ENCODE results near the gene C19orf25. TPM values are rescaled to one million over a fixed set of nuclear protein-coding genes. Genes with fewer than 3 reads are reported as not detected.

The C19orf25 gene
- total and polyA plus RNA-seq, 2 of the 13 experiments (the other 11 are each of a cell fraction or from before 2014, with no cell fraction given): 14.2 to 32.4 TPM

DNA sequence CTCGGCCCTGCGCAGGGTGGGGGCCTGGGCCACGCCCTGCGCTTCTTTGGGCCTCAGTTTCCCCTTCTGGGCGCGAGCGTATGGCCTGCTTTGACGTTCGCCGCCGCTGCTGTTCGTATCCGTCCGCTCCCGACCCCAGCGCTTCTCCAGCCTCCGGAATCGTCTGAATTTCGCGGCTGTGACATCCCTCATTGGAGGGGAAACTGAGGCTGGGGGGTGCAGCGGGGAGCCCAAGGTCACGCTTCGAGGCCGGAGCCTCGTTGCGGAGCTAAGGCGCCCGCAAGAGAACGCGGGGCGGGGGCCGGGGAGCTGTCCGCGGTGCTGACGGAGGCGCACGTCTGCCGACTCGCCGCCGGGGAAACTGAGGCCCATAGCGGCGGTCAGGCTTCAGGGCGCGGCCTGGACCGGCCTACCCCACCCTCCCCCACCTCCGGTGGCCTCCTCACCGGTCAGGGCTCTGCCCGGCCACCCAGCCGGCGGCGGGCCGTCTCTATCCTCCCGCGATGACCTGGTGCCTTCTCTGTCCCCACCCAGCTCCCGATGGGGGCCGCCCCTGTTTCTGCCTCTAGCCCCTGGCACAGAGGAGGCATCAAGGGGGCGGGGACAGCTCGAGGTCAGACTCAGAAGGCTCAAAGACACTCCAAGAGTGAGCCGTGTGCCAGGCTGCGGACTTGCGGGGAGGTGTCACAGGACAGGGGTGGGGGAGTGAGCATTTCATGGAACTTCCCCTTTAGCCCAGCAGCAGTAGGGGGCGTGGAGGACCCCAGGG, 32.1 kb downstream of the C19orf25 start (continued):
- TF ChIP-seq, protein P1, sequence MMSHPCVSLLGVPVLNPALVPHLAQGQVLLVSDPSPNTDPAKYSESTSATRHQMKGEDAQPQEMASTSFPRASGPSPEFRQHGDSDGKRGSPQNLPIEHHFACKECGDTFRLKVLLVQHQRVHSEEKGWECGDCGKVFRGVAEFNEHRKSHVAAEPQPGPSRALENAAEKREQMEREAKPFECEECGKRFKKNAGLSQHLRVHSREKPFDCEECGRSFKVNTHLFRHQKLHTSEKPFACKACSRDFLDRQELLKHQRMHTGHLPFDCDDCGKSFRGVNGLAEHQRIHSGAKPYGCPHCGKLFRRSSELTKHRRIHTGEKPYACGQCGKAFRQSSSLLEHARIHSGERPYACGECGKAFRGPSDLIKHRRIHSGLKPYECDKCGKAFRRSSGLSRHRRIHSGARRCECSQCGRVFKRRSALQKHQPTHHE (CRISPR knock-in tag; IDR thresholded peaks at IDR 0.05; ENCODE audit: borderline replicate concordance): no peak
- TF ChIP-seq, protein P2, sequence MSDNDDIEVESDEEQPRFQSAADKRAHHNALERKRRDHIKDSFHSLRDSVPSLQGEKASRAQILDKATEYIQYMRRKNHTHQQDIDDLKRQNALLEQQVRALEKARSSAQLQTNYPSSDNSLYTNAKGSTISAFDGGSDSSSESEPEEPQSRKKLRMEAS (IDR thresholded peaks at IDR 0.05): no peak
- TF ChIP-seq ZNF225 (CRISPR knock-in tag; IDR thresholded peaks at IDR 0.05) (0 out of 2 replicates have a peak, but pooled peaks have one; percentile 19), ZNF563 (CRISPR knock-in tag; IDR thresholded peaks at IDR 0.05) (peak; percentile 52; the same call in 1 of the 2 replicates), GZF1 (CRISPR knock-in tag; IDR thresholded peaks at IDR 0.05) (no peak), ZNF121 (CRISPR knock-in tag; IDR thresholded peaks at IDR 0.05) (no peak), SAFB2 (CRISPR knock-in tag; IDR thresholded peaks at IDR 0.05; ENCODE audit: borderline replicate concordance, low read depth) (no peak), ZSCAN9 (CRISPR knock-in tag; IDR thresholded peaks at IDR 0.05; ENCODE audit: borderline replicate concordance) (0 out of 2 replicates have a peak, but pooled peaks have one; percentile 45), RELA (CRISPR knock-in tag; IDR thresholded peaks at IDR 0.05) (no peak), ZNF260 (CRISPR knock-in tag; IDR thresholded peaks at IDR 0.05; ENCODE audit: borderline replicate concordance, low read depth) (no peak), RFX5 (IDR thresholded peaks at IDR 0.05; ENCODE audit: low read depth, low read length) (no peak), NCOA2 (CRISPR knock-in tag; IDR thresholded peaks at IDR 0.05) (0 out of 2 replicates have a peak, but pooled peaks have one; percentile 26), SIN3B (IDR thresholded peaks at IDR 0.05; ENCODE audit: low read length) (no peak), NFKB2 (CRISPR knock-in tag; IDR thresholded peaks at IDR 0.05; ENCODE audit: borderline replicate concordance) (peak; percentile 71; the same call in 1 of the 2 replicates), EHMT2 (IDR thresholded peaks at IDR 0.05; ENCODE audit: borderline replicate concordance, low read depth, low read length) (peak; percentile 84), KDM3A (CRISPR knock-in tag; IDR thresholded peaks at IDR 0.05; ENCODE audit: low read depth) (no peak), TOE1 (CRISPR knock-in tag; IDR thresholded peaks at IDR 0.05) (no peak), FOXO1 (CRISPR knock-in tag; IDR thresholded peaks at IDR 0.05) (no peak), NFIC (IDR thresholded peaks at IDR 0.05; ENCODE audit: low read length) (no peak), HDAC6 (IDR thresholded peaks at IDR 0.05; ENCODE audit: low read depth, low read length) (no peak), ZNF451 (CRISPR knock-in tag; IDR thresholded peaks at IDR 0.05) (no peak)
- TF ChIP-seq, protein P3, sequence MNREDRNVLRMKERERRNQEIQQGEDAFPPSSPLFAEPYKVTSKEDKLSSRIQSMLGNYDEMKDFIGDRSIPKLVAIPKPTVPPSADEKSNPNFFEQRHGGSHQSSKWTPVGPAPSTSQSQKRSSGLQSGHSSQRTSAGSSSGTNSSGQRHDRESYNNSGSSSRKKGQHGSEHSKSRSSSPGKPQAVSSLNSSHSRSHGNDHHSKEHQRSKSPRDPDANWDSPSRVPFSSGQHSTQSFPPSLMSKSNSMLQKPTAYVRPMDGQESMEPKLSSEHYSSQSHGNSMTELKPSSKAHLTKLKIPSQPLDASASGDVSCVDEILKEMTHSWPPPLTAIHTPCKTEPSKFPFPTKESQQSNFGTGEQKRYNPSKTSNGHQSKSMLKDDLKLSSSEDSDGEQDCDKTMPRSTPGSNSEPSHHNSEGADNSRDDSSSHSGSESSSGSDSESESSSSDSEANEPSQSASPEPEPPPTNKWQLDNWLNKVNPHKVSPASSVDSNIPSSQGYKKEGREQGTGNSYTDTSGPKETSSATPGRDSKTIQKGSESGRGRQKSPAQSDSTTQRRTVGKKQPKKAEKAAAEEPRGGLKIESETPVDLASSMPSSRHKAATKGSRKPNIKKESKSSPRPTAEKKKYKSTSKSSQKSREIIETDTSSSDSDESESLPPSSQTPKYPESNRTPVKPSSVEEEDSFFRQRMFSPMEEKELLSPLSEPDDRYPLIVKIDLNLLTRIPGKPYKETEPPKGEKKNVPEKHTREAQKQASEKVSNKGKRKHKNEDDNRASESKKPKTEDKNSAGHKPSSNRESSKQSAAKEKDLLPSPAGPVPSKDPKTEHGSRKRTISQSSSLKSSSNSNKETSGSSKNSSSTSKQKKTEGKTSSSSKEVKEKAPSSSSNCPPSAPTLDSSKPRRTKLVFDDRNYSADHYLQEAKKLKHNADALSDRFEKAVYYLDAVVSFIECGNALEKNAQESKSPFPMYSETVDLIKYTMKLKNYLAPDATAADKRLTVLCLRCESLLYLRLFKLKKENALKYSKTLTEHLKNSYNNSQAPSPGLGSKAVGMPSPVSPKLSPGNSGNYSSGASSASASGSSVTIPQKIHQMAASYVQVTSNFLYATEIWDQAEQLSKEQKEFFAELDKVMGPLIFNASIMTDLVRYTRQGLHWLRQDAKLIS (CRISPR knock-in tag; IDR thresholded peaks at IDR 0.05): no peak
- TF ChIP-seq, protein P4, sequence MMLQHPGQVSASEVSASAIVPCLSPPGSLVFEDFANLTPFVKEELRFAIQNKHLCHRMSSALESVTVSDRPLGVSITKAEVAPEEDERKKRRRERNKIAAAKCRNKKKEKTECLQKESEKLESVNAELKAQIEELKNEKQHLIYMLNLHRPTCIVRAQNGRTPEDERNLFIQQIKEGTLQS (CRISPR knock-in tag; IDR thresholded peaks at IDR 0.05): peak; percentile 32; the same call in 1 of the 2 replicates
- TF ChIP-seq, protein P5, sequence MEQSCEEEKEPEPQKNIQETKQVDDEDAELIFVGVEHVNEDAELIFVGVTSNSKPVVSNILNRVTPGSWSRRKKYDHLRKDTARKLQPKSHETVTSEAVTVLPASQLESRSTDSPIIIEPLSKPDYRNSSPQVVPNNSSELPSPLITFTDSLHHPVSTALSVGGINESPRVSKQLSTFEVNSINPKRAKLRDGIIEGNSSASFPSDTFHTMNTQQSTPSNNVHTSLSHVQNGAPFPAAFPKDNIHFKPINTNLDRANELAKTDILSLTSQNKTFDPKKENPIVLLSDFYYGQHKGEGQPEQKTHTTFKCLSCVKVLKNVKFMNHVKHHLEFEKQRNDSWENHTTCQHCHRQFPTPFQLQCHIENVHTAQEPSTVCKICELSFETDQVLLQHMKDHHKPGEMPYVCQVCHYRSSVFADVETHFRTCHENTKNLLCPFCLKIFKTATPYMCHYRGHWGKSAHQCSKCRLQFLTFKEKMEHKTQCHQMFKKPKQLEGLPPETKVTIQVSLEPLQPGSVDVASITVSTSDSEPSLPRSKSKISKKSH (CRISPR knock-in tag; IDR thresholded peaks at IDR 0.05; ENCODE audit: borderline replicate concordance): no peak
